ENCODE data around the gene MORN5.

The MORN5 gene

DNA sequence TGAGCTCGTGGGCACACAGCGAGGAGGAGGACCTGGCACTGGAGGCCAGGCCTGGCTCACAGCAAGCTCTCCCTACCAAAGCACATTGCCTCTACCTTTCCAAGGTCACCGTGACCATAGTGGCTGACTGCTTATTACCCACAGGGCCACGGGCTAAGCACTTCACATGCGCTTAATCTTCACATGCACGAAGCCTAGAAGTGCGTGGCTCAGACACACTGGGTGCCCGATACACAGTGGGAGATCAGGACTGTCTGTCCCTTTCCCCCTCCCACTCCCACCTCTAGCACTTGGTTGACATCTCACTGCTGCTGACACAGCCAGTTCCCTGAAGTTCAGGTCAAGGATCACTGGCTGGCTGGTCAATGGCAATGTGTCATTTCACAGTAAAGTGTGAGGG lies 45.5 kb downstream of the MORN5 start (continued):
- TF ChIP-seq, protein P1, sequence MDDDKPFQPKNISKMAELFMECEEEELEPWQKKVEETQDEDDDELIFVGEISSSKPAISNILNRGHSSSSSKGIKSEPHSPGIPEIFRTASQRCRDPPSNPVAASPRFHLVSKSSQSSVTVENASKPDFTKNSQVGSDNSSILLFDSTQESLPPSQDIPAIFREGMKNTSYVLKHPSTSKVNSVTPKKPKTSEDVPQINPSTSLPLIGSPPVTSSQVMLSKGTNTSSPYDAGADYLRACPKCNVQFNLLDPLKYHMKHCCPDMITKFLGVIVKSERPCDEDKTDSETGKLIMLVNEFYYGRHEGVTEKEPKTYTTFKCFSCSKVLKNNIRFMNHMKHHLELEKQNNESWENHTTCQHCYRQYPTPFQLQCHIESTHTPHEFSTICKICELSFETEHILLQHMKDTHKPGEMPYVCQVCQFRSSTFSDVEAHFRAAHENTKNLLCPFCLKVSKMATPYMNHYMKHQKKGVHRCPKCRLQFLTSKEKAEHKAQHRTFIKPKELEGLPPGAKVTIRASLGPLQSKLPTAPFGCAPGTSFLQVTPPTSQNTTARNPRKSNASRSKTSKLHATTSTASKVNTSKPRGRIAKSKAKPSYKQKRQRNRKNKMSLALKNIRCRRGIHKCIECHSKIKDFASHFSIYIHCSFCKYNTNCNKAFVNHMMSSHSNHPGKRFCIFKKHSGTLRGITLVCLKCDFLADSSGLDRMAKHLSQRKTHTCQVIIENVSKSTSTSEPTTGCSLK (tag by site-specific recombination; IDR thresholded peaks at IDR 0.05): no peak
- TF ChIP-seq ZNF335 (tag by site-specific recombination; conservative IDR thresholded peaks at IDR 0.05): no peak
- no peak for TF ChIP-seq ZNF521 (tag by site-specific recombination; IDR thresholded peaks at IDR 0.05)

DNA sequence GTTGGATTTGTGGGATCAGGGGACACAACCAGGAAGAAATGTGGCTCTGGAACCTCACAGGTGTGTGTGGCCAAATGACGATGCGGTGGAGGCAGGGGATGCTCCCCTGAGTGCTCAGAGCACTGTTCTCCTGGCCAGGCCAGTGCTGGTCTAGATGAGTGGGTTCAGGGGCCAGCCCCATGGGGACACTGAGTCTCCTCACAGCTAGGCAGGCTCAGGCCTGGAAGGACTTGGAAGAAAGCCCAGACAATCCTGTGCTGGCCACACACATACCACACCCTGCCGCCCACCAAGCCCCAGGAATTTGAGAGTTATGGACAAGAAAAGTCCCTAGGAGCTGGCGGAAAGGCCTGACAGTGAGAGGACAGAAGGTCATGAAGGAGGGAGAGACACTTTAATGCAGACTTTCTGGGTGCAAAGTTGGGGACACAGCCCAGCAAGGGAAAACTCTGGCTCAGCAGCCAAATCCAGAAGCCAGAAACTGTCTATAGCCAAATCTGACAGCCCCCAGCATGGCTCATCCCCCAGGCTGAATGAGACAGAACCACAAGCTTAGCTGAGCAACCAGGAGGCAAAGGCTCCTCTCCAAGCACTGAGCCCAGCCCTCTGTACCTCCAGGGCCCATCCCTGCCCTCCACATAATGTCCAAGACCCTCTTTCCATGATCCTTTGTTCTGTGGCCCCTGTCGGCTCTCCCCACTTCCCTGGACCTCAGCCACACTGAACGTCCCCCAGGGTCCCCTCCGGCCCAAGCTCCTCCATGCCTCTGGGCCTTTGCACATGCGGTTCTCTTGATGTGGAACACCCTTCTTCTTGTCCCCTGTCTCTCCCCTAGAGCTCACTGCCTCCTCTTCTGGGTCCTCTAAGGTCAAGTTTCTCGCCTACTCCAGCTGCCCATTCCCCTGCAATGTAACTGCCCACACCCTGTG lies 46.7 kb downstream of the MORN5 start:
- Histone ChIP-seq H3K36me3 (ENCODE audit: control insufficient read depth in 2 of 2, insufficient read depth in 1 of 2, low read length in 2 of 2) (no peaks in the 10 kb centered on the region), H3K4me3 (ENCODE audit: low read depth, low read length) (no peak overlapping the region), H3K9me3 (ENCODE audit: control insufficient read depth, insufficient read depth, low read depth, low read length) (no peaks in the 10 kb centered on the region), H3K27ac (ENCODE audit: extremely low read depth, low read depth, low read length) (no peak overlapping the region), H3K4me1 (ENCODE audit: control insufficient read depth, insufficient read depth, low read length) (no peaks in the 10 kb centered on the region)
- CTCF ChIA-PET: interaction anchor here (0.6 to 1.4 kb wide), 3 partner anchors 19 to 82 kb away, joined by 3 to 4 read pairs (median 4); no protein-coding TSS in a partner anchor
- TF ChIP-seq, protein P2, sequence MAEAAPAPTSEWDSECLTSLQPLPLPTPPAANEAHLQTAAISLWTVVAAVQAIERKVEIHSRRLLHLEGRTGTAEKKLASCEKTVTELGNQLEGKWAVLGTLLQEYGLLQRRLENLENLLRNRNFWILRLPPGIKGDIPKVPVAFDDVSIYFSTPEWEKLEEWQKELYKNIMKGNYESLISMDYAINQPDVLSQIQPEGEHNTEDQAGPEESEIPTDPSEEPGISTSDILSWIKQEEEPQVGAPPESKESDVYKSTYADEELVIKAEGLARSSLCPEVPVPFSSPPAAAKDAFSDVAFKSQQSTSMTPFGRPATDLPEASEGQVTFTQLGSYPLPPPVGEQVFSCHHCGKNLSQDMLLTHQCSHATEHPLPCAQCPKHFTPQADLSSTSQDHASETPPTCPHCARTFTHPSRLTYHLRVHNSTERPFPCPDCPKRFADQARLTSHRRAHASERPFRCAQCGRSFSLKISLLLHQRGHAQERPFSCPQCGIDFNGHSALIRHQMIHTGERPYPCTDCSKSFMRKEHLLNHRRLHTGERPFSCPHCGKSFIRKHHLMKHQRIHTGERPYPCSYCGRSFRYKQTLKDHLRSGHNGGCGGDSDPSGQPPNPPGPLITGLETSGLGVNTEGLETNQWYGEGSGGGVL (tag by site-specific recombination; IDR thresholded peaks at IDR 0.05): no peak
- TF ChIP-seq, protein P3, sequence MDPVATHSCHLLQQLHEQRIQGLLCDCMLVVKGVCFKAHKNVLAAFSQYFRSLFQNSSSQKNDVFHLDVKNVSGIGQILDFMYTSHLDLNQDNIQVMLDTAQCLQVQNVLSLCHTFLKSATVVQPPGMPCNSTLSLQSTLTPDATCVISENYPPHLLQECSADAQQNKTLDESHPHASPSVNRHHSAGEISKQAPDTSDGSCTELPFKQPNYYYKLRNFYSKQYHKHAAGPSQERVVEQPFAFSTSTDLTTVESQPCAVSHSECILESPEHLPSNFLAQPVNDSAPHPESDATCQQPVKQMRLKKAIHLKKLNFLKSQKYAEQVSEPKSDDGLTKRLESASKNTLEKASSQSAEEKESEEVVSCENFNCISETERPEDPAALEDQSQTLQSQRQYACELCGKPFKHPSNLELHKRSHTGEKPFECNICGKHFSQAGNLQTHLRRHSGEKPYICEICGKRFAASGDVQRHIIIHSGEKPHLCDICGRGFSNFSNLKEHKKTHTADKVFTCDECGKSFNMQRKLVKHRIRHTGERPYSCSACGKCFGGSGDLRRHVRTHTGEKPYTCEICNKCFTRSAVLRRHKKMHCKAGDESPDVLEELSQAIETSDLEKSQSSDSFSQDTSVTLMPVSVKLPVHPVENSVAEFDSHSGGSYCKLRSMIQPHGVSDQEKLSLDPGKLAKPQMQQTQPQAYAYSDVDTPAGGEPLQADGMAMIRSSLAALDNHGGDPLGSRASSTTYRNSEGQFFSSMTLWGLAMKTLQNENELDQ (tag by site-specific recombination; IDR thresholded peaks at IDR 0.05; ENCODE audit: low read depth): no peak
- no peak for TF ChIP-seq ZFP41 (tag by site-specific recombination; IDR thresholded peaks at IDR 0.05; ENCODE audit: borderline replicate concordance)
- TF ChIP-seq, protein P1 (tag by site-specific recombination; IDR thresholded peaks at IDR 0.05): no peak
- TF ChIP-seq ZNF623 (tag by site-specific recombination; IDR thresholded peaks at IDR 0.05): peak; percentile 70
- TF ChIP-seq ZNF510 (tag by site-specific recombination; IDR thresholded peaks at IDR 0.05; ENCODE audit: insufficient replicate concordance): no peak
- no peak for TF ChIP-seq FEZF1 (tag by site-specific recombination; IDR thresholded peaks at IDR 0.05)
- TF ChIP-seq, protein P4, sequence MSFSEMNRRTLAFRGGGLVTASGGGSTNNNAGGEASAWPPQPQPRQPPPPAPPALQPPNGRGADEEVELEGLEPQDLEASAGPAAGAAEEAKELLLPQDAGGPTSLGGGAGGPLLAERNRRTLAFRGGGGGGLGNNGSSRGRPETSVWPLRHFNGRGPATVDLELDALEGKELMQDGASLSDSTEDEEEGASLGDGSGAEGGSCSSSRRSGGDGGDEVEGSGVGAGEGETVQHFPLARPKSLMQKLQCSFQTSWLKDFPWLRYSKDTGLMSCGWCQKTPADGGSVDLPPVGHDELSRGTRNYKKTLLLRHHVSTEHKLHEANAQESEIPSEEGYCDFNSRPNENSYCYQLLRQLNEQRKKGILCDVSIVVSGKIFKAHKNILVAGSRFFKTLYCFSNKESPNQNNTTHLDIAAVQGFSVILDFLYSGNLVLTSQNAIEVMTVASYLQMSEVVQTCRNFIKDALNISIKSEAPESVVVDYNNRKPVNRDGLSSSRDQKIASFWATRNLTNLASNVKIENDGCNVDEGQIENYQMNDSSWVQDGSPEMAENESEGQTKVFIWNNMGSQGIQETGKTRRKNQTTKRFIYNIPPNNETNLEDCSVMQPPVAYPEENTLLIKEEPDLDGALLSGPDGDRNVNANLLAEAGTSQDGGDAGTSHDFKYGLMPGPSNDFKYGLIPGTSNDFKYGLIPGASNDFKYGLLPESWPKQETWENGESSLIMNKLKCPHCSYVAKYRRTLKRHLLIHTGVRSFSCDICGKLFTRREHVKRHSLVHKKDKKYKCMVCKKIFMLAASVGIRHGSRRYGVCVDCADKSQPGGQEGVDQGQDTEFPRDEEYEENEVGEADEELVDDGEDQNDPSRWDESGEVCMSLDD (tag by site-specific recombination; IDR thresholded peaks at IDR 0.05): no peak
- POLR2A ChIA-PET: no interaction called here

Data from HEK293 (cell line).